NCI-H2196 treated with DMSO at 0.1 percent for 48 hours (cell line): ENCODE data around the gene SLFNL1.

ENCODE experiments used
- DNase-seq: peaks from one replicate; lab custom pipeline; 2025; ENCODE audit not compliant: unreplicated experiment; lab: John Stamatoyannopoulos, UW

The SLFNL1 gene

DNA sequence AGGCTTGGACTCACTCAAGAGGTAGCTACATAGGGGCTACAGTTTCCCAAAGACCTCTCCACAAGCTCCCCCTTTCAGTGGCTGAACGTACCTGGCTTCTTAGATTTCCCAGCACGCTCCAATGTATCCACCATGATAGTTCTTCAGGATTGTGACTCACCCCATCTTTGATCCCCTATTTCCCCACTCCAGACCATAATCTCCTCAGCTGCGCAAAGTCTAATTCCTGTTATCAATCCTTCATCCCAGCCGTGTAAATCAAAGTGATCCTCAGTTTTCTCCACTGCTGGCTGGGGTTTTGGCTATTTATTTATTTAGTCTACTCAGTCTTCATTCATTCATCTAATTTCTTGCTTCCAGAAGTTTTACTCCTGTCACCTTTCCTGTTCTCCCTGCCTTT lies 55.1 kb downstream of the SLFNL1 start:
- no peak for DNase-seq
